ENCODE results near the gene CACYBP. TPM values are rescaled to one million over a fixed set of nuclear protein-coding genes. Genes with fewer than 3 reads are reported as not detected.
A peak's percentile ranks its signal among the peaks of the same experiment; 100 is the strongest.

CACYBP gene
- total and polyA plus RNA-seq, 2 donors (not counting 3 experiments of a cell fraction or from before 2014, with no cell fraction given): 29.5 to 149 TPM

DNA sequence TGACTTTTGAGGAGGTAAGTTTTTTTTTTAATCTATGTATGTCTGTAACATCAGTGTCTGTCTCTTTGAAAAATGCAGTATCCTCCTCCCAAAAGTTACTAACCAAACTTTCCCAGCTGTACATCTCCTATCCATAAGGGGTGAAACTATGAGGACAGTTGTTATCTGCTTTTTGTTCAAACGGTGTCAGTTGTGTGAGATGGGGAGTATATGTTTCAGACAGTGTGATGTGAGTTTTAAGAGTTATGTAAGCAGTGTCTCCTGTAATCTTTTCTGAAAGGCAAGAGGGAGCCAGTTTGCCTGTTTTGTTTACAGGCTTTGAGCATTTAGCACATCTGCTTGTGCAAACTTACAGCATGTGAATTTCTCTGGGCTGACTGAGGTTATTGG is 34.8 kb upstream of the CACYBP start:
- Histone ChIP-seq H3K4me3 (replicated peaks in 1 of 3; ENCODE audit: insufficient read depth in 1 of 3, low read depth in 1 of 3, low read length in 3 of 3) (no peak overlapping the region), H3K27ac (ENCODE audit: insufficient read depth, low read depth, low read length) (no peak overlapping the region), H3K9ac (replicated peaks; ENCODE audit: extremely low read depth, insufficient read depth, low read length) (no peak overlapping the region), H3K9me3 (replicated peaks; ENCODE audit: control insufficient read depth, insufficient read depth, low read length) (no peaks in the 10 kb centered on the region), H3K4me1 (ENCODE audit: control insufficient read depth, extremely low read depth, insufficient read depth, low read length) (peaks cover 28% of the 10 kb centered on the region), H3K36me3 (ENCODE audit: control insufficient read depth in 2 of 2, extremely low read depth in 1 of 2, insufficient read depth in 2 of 2, low read length in 2 of 2) (no peaks in the 10 kb centered on the region), H3K9me1 (replicated peaks; ENCODE audit: control insufficient read depth, extremely low read depth, insufficient read depth, low read length) (no peaks in the 10 kb centered on the region), H4K20me1 (replicated peaks; ENCODE audit: control insufficient read depth, extremely low read depth, insufficient read depth, low read length) (no peaks in the 10 kb centered on the region), H2AFZ (ENCODE audit: low read depth, low read length) (no peak overlapping the region), H3K27me3 (ENCODE audit: control insufficient read depth in 2 of 2, insufficient read depth in 2 of 2, low read length in 2 of 2) (no peaks in the 10 kb centered on the region), H3K4me2 (ENCODE audit: insufficient read depth, low read length) (no peak overlapping the region), H3K79me2 (ENCODE audit: control insufficient read depth, insufficient read depth, low read length) (no peaks in the 10 kb centered on the region)
- FAIRE-seq (peak; percentile 31), DNase-seq (ENCODE audit: low read depth, low spot score) (no peak)
- no TSS peak for BruUV-seq (replicated peaks)
- TF ChIP-seq POLR2A (IDR thresholded peaks at IDR 0.05; ENCODE audit: low read depth, low read length) (no peak), GATA2 (IDR thresholded peaks at IDR 0.05; ENCODE audit: insufficient read depth, insufficient read length, low read depth, low read length) (no peak), MYC (IDR thresholded peaks at IDR 0.05; ENCODE audit: low read depth, low read length) (no peak), JUN (IDR thresholded peaks at IDR 0.05; ENCODE audit: borderline replicate concordance, insufficient read depth, insufficient read length, low read depth) (no peak), EZH2 (IDR thresholded peaks at IDR 0.05; ENCODE audit: borderline replicate concordance, low read depth, low read length, severe bottlenecking) (no peak)
- TF ChIP-seq, protein P1, sequence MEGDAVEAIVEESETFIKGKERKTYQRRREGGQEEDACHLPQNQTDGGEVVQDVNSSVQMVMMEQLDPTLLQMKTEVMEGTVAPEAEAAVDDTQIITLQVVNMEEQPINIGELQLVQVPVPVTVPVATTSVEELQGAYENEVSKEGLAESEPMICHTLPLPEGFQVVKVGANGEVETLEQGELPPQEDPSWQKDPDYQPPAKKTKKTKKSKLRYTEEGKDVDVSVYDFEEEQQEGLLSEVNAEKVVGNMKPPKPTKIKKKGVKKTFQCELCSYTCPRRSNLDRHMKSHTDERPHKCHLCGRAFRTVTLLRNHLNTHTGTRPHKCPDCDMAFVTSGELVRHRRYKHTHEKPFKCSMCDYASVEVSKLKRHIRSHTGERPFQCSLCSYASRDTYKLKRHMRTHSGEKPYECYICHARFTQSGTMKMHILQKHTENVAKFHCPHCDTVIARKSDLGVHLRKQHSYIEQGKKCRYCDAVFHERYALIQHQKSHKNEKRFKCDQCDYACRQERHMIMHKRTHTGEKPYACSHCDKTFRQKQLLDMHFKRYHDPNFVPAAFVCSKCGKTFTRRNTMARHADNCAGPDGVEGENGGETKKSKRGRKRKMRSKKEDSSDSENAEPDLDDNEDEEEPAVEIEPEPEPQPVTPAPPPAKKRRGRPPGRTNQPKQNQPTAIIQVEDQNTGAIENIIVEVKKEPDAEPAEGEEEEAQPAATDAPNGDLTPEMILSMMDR (IDR thresholded peaks at IDR 0.05; ENCODE audit: extremely low read depth in 1 of 2, insufficient read depth in 1 of 2, low read depth in 1 of 2, low read length in 2 of 2): no peak
- intact Hi-C loops (cut with micrococcal nuclease) (no loop called here), dilution Hi-C loops (cut with MboI; ENCODE audit: extremely low pct_ligation_motif_present, low sequenced_read_pairs) (no loop called here)
- ChIA-PET CTCF (interaction anchor here (1.0 kb wide), 1 partner anchor 11 kb away, joined by 3 read pairs; no protein-coding TSS in a partner anchor), POLR2A (no interaction called here)
